ENCODE results near the gene DNAI1.

DNAI1 gene

GRCh38 chr9:34484678-34485077 is 26.1 kb downstream of the DNAI1 start:
- Histone ChIP-seq H4K20me1 (ENCODE audit: insufficient read depth, low read length) (no peaks in the 10 kb centered on the region), H3K9me2 (ENCODE audit: low read depth, low read length) (no peaks in the 10 kb centered on the region), H3K9me3 (ENCODE audit: low read length) (no peaks in the 10 kb centered on the region), H3K27me3 (ENCODE audit: insufficient read depth, low read length) (peaks cover 3% of the 10 kb centered on the region; the same call in 1 of the 2 replicates), H3K4me1 (ENCODE audit: insufficient read depth, low read length, severe bottlenecking) (no peaks in the 10 kb centered on the region), H3K36me3 (ENCODE audit: insufficient read depth, low read length) (no peaks in the 10 kb centered on the region), H3K9ac (ENCODE audit: low read length) (no peak overlapping the region), H3K79me2 (ENCODE audit: insufficient read depth, low read length) (no peaks in the 10 kb centered on the region), H3K27ac (ENCODE audit: low read depth, low read length, poor library complexity, severe bottlenecking) (no peak overlapping the region), H3F3A (ENCODE audit: insufficient read depth, low read length) (no peaks in the 10 kb centered on the region), H3K4me3 (ENCODE audit: low read depth, low read length, poor library complexity, severe bottlenecking) (no peak overlapping the region), H2AFZ (ENCODE audit: low read length) (no peak overlapping the region), H3K4me2 (ENCODE audit: low read length) (no peak overlapping the region)
- no peak for TF ChIP-seq CTCF (IDR thresholded peaks at IDR 0.05; ENCODE audit: low read length)
- no peak for TF ChIP-seq EZH2 (IDR thresholded peaks at IDR 0.05; ENCODE audit: borderline replicate concordance, low read length)

- H3K4me2 ChIP-seq (ENCODE audit: low read length), result no peak overlapping the region
- H3K4me3 ChIP-seq (ENCODE audit: low read depth, low read length, poor library complexity, severe bottlenecking), result no peak overlapping the region
- TF ChIP-seq EZH2 (IDR thresholded peaks at IDR 0.05; ENCODE audit: borderline replicate concordance, low read length), result no peak
- TF ChIP-seq CTCF (IDR thresholded peaks at IDR 0.05; ENCODE audit: low read length), result no peak
- no peaks in the 10 kb centered on the region for H3K36me3 ChIP-seq (ENCODE audit: insufficient read depth, low read length)
- H3F3A ChIP-seq (ENCODE audit: insufficient read depth, low read length), result no peaks in the 10 kb centered on the region
- H3K9me2 ChIP-seq (ENCODE audit: low read depth, low read length), result no peaks in the 10 kb centered on the region
- H3K9me3 ChIP-seq (ENCODE audit: low read length), result no peaks in the 10 kb centered on the region
- H3K4me1 ChIP-seq (ENCODE audit: insufficient read depth, low read length, severe bottlenecking), result no peaks in the 10 kb centered on the region
- no peaks in the 10 kb centered on the region for H3K79me2 ChIP-seq (ENCODE audit: insufficient read depth, low read length)
- peaks cover 3% of the 10 kb centered on the region; the same call in 1 of the 2 replicates for H3K27me3 ChIP-seq (ENCODE audit: insufficient read depth, low read length)
- H3K9ac ChIP-seq (ENCODE audit: low read length), result no peak overlapping the region
- H4K20me1 ChIP-seq (ENCODE audit: insufficient read depth, low read length), result no peaks in the 10 kb centered on the region
- H3K27ac ChIP-seq (ENCODE audit: low read depth, low read length, poor library complexity, severe bottlenecking), result no peak overlapping the region
- H2AFZ ChIP-seq (ENCODE audit: low read length), result no peak overlapping the region
These were observed 27.2 kb downstream of the DNAI1 start for GRCh38 chr9:34485822-34486221.

- Histone ChIP-seq H2AFZ (ENCODE audit: low read length) (no peak overlapping the region), H4K20me1 (ENCODE audit: insufficient read depth, low read length) (no peaks in the 10 kb centered on the region), H3K36me3 (ENCODE audit: insufficient read depth, low read length) (no peaks in the 10 kb centered on the region), H3F3A (ENCODE audit: insufficient read depth, low read length) (no peaks in the 10 kb centered on the region), H3K4me3 (ENCODE audit: low read depth, low read length, poor library complexity, severe bottlenecking) (no peak overlapping the region), H3K9ac (ENCODE audit: low read length) (no peak overlapping the region), H3K9me2 (ENCODE audit: low read depth, low read length) (no peaks in the 10 kb centered on the region), H3K79me2 (ENCODE audit: insufficient read depth, low read length) (no peaks in the 10 kb centered on the region), H3K4me2 (ENCODE audit: low read length) (no peak overlapping the region), H3K27ac (ENCODE audit: low read depth, low read length, poor library complexity, severe bottlenecking) (no peak overlapping the region), H3K9me3 (ENCODE audit: low read length) (no peaks in the 10 kb centered on the region), H3K27me3 (ENCODE audit: insufficient read depth, low read length) (peaks cover 3% of the 10 kb centered on the region; the same call in 1 of the 2 replicates), H3K4me1 (ENCODE audit: insufficient read depth, low read length, severe bottlenecking) (no peaks in the 10 kb centered on the region)
- TF ChIP-seq EZH2 (IDR thresholded peaks at IDR 0.05; ENCODE audit: borderline replicate concordance, low read length) (no peak), CTCF (IDR thresholded peaks at IDR 0.05; ENCODE audit: low read length) (no peak)
These were observed 28.0 kb downstream of the DNAI1 start for GRCh38 chr9:34486572-34486971.

All from OCI-LY1 (cell line).